Coronary artery (tissue), 2 donors: ENCODE data around the gene AHNAK2.
A peak's percentile ranks its signal among the peaks of the same experiment; 100 is the strongest.
"Not testable (repeated sequence)": the region's sequence is repeated elsewhere in the genome, so short reads cannot be mapped to it uniquely, and the experiment has no call there.

Experiments used
- DNase-seq: peaks from one replicate; pipeline ENCODE4 v3.0.0-alpha.2; 2017; ENCODE audit warnings: low spot score
- H3K27ac ChIP-seq, 2 donors: fragments of 200-600 bp; sonication (generic); one replicate each; pipeline ENCODE4 v1.5.1; 2016 to 2019
- H3K4me3 ChIP-seq: fragments of 200-600 bp; sonication (generic); 2 replicates; pipeline ENCODE4 v1.5.1; 2016; ENCODE audit warnings: mild to moderate bottlenecking, moderate library complexity
- CTCF ChIP-seq: fragments of 200-600 bp; sonication (generic); IDR thresholded peaks from one replicate; pipeline ENCODE4 v1.5.1; 2019; ENCODE audit warnings: antibody characterized with exemption

Gene AHNAK2

GRCh38 chr14:104893435-104894207 is 84.6 kb downstream of the AHNAK2 start:
- DNase-seq: peak; percentile 70
- no peak for TF ChIP-seq CTCF
- Histone ChIP-seq H3K4me3 (no peak overlapping the region), H3K27ac (no peak overlapping the region)

GRCh38 chr14:104892531-104893434 is 85.4 kb downstream of the AHNAK2 start:
- DNase-seq: peak; percentile 69
- no peak for TF ChIP-seq CTCF
- no peak overlapping the region for H3K4me3 ChIP-seq
- H3K27ac ChIP-seq: no peak overlapping the region

- no peak for TF ChIP-seq CTCF
- Histone ChIP-seq H3K27ac (no peak overlapping the region), H3K4me3 (no peak overlapping the region)
- DNase-seq: no peak
Observed at GRCh38 chr14:104891664-104892530, 86.3 kb downstream of the AHNAK2 start.

GRCh38 chr14:104891121-104891551 is 87.0 kb downstream of the AHNAK2 start:
- Histone ChIP-seq H3K4me3 (no peak overlapping the region), H3K27ac (no peak overlapping the region)
- DNase-seq: no peak
- no peak for TF ChIP-seq CTCF

GRCh38 chr14:104890292-104890691 is 87.9 kb downstream of the AHNAK2 start:
- not testable (repeated sequence) for DNase-seq

GRCh38 chr14:104889375-104889757 is 88.8 kb downstream of the AHNAK2 start:
- TF ChIP-seq CTCF: no peak
- DNase-seq: no peak
- H3K4me3 ChIP-seq: no peak overlapping the region
- H3K27ac ChIP-seq: no peak overlapping the region

More at GRCh38 chr14:104890292-104890691, 87.9 kb downstream of the AHNAK2 start:
- not testable (repeated sequence) for H3K4me3 ChIP-seq, H3K27ac ChIP-seq
